Large intestine (tissue), 3 donors: ENCODE results near the gene BCR. TPM values are rescaled to one million over a fixed set of nuclear protein-coding genes. Genes with fewer than 3 reads are reported as not detected.

Experiments
- DNase-seq, 2 donors: peaks; one replicate each; pipeline versions ENCODE4 v3.0.0 to v3.0.0-alpha.2; 2013
- H3K27ac ChIP-seq: one replicate; pipeline ENCODE4 v1.5.1; 2013; ENCODE audit warnings: low read length
- H3K27me3 ChIP-seq: 2 replicates; pipeline ENCODE4 v1.6.1; 2013; ENCODE audit warnings: low read length; ENCODE audit not compliant: control insufficient read depth, insufficient read depth
- H3K36me3 ChIP-seq: 2 replicates; pipeline ENCODE4 v1.6.1; 2013; ENCODE audit warnings: low read length; ENCODE audit not compliant: control insufficient read depth, insufficient read depth
- H3K4me1 ChIP-seq: one replicate; pipeline ENCODE4 v1.6.1; 2013; ENCODE audit warnings: low read length; ENCODE audit not compliant: control insufficient read depth, insufficient read depth
- H3K4me3 ChIP-seq: one replicate; pipeline ENCODE4 v1.5.1; 2013; ENCODE audit warnings: low read length
- H3K9me3 ChIP-seq: one replicate; pipeline ENCODE4 v1.6.1; 2013; ENCODE audit warnings: mild to moderate bottlenecking, low read depth, low read length, moderate library complexity; ENCODE audit not compliant: control insufficient read depth
- WGBS: methylation state at CpG from one replicate; pipeline ENCODE4 v1.1.5; 2013; ENCODE audit warnings: low lambda C conversion rate; ENCODE audit not compliant: insufficient coverage; 5-methylcytosine and 5-hydroxymethylcytosine counted together
- polyA plus RNA-seq: library from polyadenylated mRNA; unstranded; fragments of 120-200 nt; gene quantifications from one replicate; pipeline ENCODE4 v1.2.1, GENCODE V29; 2013

Gene BCR
- polyA plus RNA-seq, 1 donor, result 29.0 TPM

DNA sequence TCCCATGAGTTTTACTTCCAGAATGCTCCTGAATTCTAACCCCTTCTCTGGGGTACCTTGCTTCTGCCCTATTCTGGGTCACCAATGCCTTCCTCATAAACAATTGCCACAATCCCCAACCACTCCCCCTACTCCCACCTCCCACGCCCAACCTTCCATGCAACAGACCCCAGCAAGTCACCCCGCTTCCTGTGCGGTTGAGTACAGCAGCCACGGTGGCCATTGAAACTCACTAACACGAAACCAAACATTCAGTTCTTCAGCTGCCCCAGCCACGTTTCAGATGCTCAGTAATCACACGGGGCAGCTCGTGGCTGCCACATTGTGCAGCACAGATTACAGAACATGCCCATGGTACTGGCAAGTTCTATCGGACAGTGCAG lies 3.7 kb upstream of the BCR start:
- Histone ChIP-seq H3K36me3 (no peaks in the 10 kb centered on the region), H3K27me3 (peaks cover 1% of the 10 kb centered on the region), H3K4me3 (no peak overlapping the region), H3K4me1 (peaks cover 11% of the 10 kb centered on the region), H3K27ac (no peak overlapping the region), H3K9me3 (peaks cover 16% of the 10 kb centered on the region)
- DNase-seq, result no peak
- WGBS, result 100% methylated on average over 2 of the region's 9 CpGs

DNA sequence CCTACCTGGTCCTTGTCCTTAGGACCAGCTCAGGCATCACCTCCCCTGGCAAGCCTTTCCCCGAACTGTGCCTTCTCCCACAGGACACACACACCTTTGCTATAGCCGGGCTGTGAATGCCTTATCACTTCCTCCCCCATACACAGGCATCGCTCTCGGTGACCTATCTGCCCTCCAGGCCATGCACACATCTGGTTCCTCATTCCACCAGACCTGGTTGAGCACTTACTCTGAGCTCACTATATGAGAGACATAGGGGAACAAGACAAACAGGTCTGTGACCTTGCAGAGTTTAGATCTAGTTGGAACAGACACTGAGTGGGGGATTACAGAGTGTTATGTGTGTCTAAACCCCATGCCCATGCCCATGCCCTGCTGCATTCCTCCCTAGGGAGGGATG lies 3.1 kb upstream of the BCR start:
- WGBS, result no CpG with 5 or more reads among the region's 4 CpGs
- H3K27ac ChIP-seq, result no peak overlapping the region

DNA sequence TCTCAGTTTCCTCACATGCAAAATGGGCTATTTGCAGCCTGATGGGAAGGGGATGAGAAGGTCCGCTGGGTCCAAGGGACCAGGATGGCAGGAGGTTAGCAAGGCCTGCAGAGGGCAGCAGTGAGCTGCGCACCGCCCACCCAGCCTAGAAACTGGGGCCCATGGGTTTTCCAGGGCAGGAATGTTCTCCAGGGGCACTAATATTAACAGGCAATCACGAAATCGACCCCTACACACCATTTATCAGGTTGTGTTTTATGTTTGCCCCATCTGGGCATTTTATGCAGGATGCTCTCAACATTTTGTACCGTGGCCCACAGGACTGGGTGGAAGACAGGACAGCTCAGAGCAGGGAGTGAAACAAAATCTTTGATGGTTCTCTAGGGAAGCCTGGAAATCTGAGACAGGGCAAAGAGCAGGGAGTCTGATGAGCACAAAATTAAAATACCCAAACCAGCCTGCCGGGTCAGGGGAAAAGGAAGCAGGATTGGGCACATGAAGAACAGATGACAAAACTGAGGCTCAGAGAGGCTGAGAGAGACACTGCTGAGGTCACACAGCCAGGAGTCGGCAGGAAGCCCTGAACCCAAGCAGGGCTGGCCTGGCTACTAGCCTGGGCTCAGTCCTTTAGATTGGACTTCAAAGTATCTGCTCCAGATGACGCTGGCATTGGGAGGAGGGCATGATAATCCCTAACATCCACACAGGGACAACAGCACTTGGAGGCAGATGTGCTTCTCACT lies 1.6 kb upstream of the BCR start:
- H3K36me3 ChIP-seq, result peaks cover 4% of the 10 kb centered on the region
- no peak overlapping the region for H3K27ac ChIP-seq
- H3K9me3 ChIP-seq, result peaks cover 17% of the 10 kb centered on the region
- H3K27me3 ChIP-seq, result peaks cover 5% of the 10 kb centered on the region
- DNase-seq, result peak; percentile 42 to 54
- H3K4me1 ChIP-seq, result peaks cover 31% of the 10 kb centered on the region
- no CpG with 5 or more reads among the region's 9 CpGs for WGBS
- no peak overlapping the region for H3K4me3 ChIP-seq

More for the DNA sequence above, 3.1 kb upstream of the BCR start:
- Histone ChIP-seq H3K27me3 (peaks cover 5% of the 10 kb centered on the region), H3K4me3 (no peak overlapping the region), H3K4me1 (peaks cover 17% of the 10 kb centered on the region), H3K36me3 (peaks cover 4% of the 10 kb centered on the region), H3K9me3 (peaks cover 17% of the 10 kb centered on the region)
- DNase-seq, result no peak

DNA sequence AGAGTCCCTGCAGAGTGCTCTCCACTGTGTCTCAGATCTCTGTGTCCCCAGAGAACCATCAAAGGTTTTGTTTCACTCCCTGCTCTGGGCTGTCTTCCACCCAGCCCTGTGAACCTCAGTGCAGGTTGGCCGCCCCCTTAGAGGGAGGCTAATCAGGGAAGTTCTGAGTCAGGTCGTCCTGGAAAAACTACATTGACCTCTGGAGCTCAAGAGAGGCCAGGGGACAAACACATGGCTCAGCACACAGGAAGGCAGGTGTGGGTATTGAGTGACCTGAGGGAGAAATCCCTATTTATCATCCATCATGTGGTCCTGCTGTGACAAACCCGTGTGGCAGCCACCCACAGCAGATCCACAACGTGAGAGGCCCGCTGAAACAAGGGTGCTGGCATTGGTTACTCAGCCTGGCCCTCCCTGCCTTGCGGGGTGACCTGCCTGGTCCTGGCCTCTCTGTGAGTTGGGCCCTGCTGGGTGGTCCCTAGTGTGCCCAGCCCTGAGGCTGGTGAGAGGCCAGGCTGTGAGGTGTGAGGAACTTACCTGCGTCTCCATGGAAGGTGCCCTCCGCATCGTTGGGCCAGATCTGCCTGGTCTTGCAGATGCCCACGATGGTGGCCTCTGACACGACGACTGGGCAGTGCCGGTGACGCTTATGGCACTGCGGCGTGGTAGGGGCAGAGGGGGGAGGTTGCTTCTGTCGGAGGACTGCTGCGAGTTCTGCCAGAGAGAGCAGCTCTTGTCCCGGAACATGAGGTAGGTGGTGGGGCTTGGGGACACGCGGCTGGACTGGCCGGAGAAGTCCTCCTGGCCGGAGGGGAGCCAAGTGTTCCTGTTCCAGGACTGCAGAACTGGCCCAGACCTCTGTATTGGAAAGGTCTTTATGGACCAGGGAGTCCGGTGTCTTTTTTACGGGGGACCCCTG lies 669 bp upstream of the BCR start:
- Histone ChIP-seq H3K9me3 (peaks cover 17% of the 10 kb centered on the region), H3K27ac (peak overlapping the region; percentile 84), H3K36me3 (peaks cover 4% of the 10 kb centered on the region), H3K4me1 (peaks cover 36% of the 10 kb centered on the region), H3K4me3 (peak overlapping the region; percentile 44), H3K27me3 (peaks cover 5% of the 10 kb centered on the region)
- DNase-seq, result peak; percentile 70 to 80
- no CpG with 5 or more reads among the region's 25 CpGs for WGBS

DNA sequence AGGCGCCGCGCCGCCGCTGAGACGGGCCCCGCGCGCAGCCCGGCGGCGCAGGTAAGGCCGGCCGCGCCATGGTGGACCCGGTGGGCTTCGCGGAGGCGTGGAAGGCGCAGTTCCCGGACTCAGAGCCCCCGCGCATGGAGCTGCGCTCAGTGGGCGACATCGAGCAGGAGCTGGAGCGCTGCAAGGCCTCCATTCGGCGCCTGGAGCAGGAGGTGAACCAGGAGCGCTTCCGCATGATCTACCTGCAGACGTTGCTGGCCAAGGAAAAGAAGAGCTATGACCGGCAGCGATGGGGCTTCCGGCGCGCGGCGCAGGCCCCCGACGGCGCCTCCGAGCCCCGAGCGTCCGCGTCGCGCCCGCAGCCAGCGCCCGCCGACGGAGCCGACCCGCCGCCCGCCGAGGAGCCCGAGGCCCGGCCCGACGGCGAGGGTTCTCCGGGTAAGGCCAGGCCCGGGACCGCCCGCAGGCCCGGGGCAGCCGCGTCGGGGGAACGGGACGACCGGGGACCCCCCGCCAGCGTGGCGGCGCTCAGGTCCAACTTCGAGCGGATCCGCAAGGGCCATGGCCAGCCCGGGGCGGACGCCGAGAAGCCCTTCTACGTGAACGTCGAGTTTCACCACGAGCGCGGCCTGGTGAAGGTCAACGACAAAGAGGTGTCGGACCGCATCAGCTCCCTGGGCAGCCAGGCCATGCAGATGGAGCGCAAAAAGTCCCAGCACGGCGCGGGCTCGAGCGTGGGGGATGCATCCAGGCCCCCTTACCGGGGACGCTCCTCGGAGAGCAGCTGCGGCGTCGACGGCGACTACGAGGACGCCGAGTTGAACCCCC lies 798 bp downstream of the BCR start:
- peak overlapping the region; percentile 64 for H3K4me3 ChIP-seq
- H3K27ac ChIP-seq, result no peak overlapping the region
- DNase-seq, result peak in 1 of 2 donors; percentile 70
- H3K4me1 ChIP-seq, result peaks cover 36% of the 10 kb centered on the region
- peaks cover 11% of the 10 kb centered on the region for H3K9me3 ChIP-seq
- WGBS, result no CpG with 5 or more reads among the region's 112 CpGs
- peaks cover 5% of the 10 kb centered on the region for H3K27me3 ChIP-seq
- peaks cover 4% of the 10 kb centered on the region for H3K36me3 ChIP-seq

DNA sequence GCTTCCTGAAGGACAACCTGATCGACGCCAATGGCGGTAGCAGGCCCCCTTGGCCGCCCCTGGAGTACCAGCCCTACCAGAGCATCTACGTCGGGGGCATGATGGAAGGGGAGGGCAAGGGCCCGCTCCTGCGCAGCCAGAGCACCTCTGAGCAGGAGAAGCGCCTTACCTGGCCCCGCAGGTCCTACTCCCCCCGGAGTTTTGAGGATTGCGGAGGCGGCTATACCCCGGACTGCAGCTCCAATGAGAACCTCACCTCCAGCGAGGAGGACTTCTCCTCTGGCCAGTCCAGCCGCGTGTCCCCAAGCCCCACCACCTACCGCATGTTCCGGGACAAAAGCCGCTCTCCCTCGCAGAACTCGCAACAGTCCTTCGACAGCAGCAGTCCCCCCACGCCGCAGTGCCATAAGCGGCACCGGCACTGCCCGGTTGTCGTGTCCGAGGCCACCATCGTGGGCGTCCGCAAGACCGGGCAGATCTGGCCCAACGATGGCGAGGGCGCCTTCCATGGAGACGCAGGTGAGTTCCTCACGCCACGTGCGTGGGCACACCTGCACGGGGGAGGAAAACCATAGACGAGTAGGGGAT lies 1.5 kb downstream of the BCR start:
- H3K4me1 ChIP-seq, result peaks cover 36% of the 10 kb centered on the region
- no CpG with 5 or more reads among the region's 43 CpGs for WGBS
- H3K9me3 ChIP-seq, result peaks cover 5% of the 10 kb centered on the region
- no peak overlapping the region for H3K27ac ChIP-seq
- no peak for DNase-seq
- peaks cover 4% of the 10 kb centered on the region for H3K36me3 ChIP-seq
- H3K4me3 ChIP-seq, result peak overlapping the region; percentile 45
- peaks cover 5% of the 10 kb centered on the region for H3K27me3 ChIP-seq

DNA sequence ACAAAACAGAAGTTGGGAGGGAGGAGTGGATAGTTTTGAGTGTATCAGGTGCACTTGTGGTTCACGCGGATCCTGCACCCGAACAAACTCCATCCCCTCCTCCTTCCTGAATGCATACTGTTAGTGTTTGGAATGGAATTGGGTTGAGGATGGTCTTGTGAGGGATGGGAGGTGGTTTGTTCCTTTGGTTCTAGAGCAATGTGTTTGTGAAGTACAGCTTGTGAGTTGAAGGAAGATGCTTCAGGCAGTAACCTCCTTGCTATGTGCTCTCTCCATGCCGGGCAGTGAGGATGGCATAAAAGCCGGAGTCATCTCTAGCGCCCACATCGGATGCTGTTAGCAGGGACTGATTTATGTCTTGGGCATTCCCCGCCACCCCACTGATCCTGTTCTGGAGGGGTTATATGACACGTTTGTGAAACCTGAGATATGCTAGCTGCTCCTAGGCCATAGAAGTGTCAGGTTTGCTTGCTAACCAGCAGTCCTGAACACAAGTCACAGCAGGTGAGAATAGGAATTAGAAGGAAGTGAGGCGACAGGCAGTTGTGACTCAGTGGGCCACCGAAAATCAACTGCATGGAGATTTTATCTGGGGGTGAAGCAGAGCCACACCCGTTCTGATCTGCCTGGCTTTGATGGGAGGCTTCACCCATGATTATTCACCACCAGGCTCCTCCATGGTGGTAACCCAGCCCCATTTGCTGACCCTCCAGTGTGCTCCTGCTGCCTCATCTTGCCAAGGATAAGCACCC lies 2.2 kb downstream of the BCR start:
- Histone ChIP-seq H3K27me3 (peaks cover 5% of the 10 kb centered on the region), H3K36me3 (peaks cover 4% of the 10 kb centered on the region), H3K27ac (no peak overlapping the region), H3K4me1 (peaks cover 36% of the 10 kb centered on the region), H3K9me3 (peaks cover 4% of the 10 kb centered on the region), H3K4me3 (peak overlapping the region; percentile 45)
- peak in 1 of 2 donors; percentile 42 for DNase-seq
- no CpG with 5 or more reads among the region's 12 CpGs for WGBS

DNA sequence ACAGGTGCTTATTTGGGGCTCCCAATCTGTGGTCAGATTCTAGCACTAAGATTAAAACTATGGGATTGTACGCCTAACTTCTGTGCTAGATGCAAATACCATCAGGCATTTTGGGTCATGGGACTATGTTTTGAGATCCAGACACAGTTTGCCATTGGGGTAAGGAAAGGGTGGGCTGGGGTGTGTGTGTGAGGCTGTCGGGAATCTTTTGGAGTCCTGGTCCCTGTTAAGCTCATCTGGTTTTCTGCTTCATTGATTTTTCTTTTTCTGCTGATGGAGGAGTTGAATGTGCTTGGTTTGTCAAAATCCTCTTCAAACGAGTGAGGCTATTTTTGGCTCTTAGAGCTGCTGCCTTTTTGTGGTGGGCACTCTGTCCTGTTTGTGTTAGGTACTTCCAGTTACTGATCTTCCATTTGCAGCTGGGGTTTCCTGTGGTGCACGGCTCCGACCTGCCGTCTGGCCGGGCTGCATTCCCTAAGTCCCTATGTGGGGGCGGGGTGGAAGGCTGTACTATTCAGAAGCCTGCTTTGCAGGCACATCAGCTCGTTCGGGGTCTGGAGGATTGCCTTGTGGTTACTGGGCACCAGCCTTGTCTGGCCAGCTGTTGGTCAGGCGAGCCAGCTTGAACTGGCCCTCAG lies 2.9 kb downstream of the BCR start:
- peaks cover 4% of the 10 kb centered on the region for H3K9me3 ChIP-seq
- H3K27ac ChIP-seq, result no peak overlapping the region
- peak overlapping the region; percentile 45 for H3K4me3 ChIP-seq
- peaks cover 5% of the 10 kb centered on the region for H3K27me3 ChIP-seq
- DNase-seq, result peak in 1 of 2 donors; percentile 56
- H3K36me3 ChIP-seq, result peaks cover 4% of the 10 kb centered on the region
- WGBS, result no CpG with 5 or more reads among the region's 11 CpGs
- H3K4me1 ChIP-seq, result peaks cover 36% of the 10 kb centered on the region

DNA sequence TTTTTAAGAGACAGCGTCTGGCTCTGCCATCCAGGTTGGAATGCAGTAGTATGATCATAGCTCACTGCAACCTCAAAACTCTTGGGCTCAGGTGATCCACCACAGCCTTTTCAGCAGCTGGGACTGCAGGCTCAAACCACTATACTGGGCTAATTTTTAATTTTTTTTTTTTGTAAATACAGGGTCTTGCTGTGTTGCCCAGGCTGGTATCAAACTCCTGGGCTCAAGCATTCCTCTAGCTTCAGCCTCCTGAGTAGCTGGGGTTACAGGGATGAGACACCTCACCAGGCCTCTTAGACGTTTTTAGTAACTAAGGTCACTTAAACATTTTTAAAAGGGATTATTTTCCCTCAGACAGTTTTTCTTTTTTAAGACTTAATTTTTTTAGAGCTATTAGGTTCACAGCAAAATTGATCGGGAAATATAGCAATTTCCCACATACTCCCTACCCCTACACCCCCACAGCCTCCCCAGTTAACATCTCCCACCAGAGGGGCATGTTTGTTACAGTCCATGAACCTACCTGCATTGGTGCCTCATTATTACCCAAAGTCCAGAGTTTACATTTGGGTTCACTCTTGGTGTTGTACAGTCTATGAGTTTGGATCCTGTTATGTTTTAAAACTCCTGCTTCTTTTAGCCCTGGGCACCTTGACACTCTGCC lies 3.9 kb downstream of the BCR start:
- no CpG with 5 or more reads among the region's 3 CpGs for WGBS
- no peak for DNase-seq
- peak overlapping the region; percentile 45 for H3K4me3 ChIP-seq
- peaks cover 5% of the 10 kb centered on the region for H3K27me3 ChIP-seq
- peaks cover 4% of the 10 kb centered on the region for H3K9me3 ChIP-seq
- peaks cover 35% of the 10 kb centered on the region for H3K4me1 ChIP-seq
- no peak overlapping the region for H3K27ac ChIP-seq
- peaks cover 4% of the 10 kb centered on the region for H3K36me3 ChIP-seq
